DOHH2 (cell line): ENCODE measurements around the gene PDHX.

ENCODE experiments used
- EZH2phosphoT487 ChIP-seq: fragments of 200-600 bp; sonication (generic); IDR thresholded peaks from 2 replicates; pipeline ENCODE4 v1.6.1; 2017; ENCODE audit warnings: borderline replicate concordance, mild to moderate bottlenecking, antibody characterized with exemption, low read length, moderate library complexity, mixed read lengths
- TF ChIP-seq, protein P1 (sequence below): fragments of 200-600 bp; sonication (generic); IDR thresholded peaks from one replicate; pipeline ENCODE4 v1.5.1; 2014; ENCODE audit warnings: antibody characterized with exemption, mild to moderate bottlenecking, low read depth, low read length; ENCODE audit not compliant: poor library complexity, severe bottlenecking

DNA sequence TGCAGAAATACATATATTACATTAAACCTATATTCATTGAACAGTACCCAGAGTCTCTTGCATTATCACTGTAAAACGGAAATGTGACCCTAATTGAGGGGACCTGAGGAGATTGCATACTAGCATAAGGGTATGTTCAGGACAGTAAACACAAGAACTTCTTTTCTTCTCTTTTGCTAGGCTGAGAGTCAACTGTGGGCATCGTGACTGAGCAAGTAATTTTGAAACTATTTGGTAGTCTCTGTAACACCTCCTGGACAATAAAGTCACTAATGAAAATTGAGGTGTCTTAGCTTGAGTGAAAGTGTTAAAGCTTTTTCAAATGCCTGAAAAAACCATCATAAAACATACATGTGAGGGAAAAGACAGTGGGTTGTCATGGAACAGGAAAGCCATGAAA is 90.9 kb downstream of the PDHX start:
- TF ChIP-seq EZH2phosphoT487: no peak
- TF ChIP-seq, protein P1, sequence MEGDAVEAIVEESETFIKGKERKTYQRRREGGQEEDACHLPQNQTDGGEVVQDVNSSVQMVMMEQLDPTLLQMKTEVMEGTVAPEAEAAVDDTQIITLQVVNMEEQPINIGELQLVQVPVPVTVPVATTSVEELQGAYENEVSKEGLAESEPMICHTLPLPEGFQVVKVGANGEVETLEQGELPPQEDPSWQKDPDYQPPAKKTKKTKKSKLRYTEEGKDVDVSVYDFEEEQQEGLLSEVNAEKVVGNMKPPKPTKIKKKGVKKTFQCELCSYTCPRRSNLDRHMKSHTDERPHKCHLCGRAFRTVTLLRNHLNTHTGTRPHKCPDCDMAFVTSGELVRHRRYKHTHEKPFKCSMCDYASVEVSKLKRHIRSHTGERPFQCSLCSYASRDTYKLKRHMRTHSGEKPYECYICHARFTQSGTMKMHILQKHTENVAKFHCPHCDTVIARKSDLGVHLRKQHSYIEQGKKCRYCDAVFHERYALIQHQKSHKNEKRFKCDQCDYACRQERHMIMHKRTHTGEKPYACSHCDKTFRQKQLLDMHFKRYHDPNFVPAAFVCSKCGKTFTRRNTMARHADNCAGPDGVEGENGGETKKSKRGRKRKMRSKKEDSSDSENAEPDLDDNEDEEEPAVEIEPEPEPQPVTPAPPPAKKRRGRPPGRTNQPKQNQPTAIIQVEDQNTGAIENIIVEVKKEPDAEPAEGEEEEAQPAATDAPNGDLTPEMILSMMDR: no peak
